Activated CD8-positive, alpha-beta memory T cell treated with anti-CD3 and anti-CD28 coated beads, Interleukin-2, amount 50 U/mL, for 1 hour (primary cell): ENCODE results near the gene ST3GAL3.

Experiments
- DNase-seq: peaks from one replicate; pipeline ENCODE4 v3.0.0-alpha.2; 2020; ENCODE audit errors: extremely low read depth

ST3GAL3 gene

GRCh38 chr1:43938892-43939587 is 231.7 kb downstream of the ST3GAL3 start:
- DNase-seq = no peak

- DNase-seq = no peak
Measured at GRCh38 chr1:43942411-43942810, 235.1 kb downstream of the ST3GAL3 start.

- no peak for DNase-seq
Measured at GRCh38 chr1:43944860-43945259, 237.5 kb downstream of the ST3GAL3 start.

GRCh38 chr1:43945674-43946235 is 238.4 kb downstream of the ST3GAL3 start:
- no peak for DNase-seq

GRCh38 chr1:43946236-43947060 is 239.1 kb downstream of the ST3GAL3 start, which contains the start of gene IPO13:
TSS of gene IPO13 (plus strand) at chr1:43946950. CDS start at chr1:43947601, 651 bp downstream.
- peak; percentile 78 for DNase-seq

- DNase-seq = no peak
Measured at GRCh38 chr1:43947061-43947873, 239.9 kb downstream of the ST3GAL3 start.

GRCh38 chr1:43947874-43948437 is 240.6 kb downstream of the ST3GAL3 start:
- no peak for DNase-seq

- DNase-seq = no peak
Measured at GRCh38 chr1:43949678-43950077, 242.3 kb downstream of the ST3GAL3 start.

GRCh38 chr1:43951021-43951985 is 244.0 kb downstream of the ST3GAL3 start:
- no peak for DNase-seq

GRCh38 chr1:43952731-43953346 is 245.5 kb downstream of the ST3GAL3 start:
- no peak for DNase-seq

GRCh38 chr1:43953361-43953760 is 246.0 kb downstream of the ST3GAL3 start:
- no peak for DNase-seq

GRCh38 chr1:43954036-43954435 is 246.7 kb downstream of the ST3GAL3 start:
- no peak for DNase-seq

- DNase-seq = no peak
Measured at GRCh38 chr1:43956234-43956633, 248.9 kb downstream of the ST3GAL3 start.

GRCh38 chr1:43957407-43958040 is 250.2 kb downstream of the ST3GAL3 start:
- no peak for DNase-seq

- no peak for DNase-seq
Measured at GRCh38 chr1:43958351-43959255, 251.3 kb downstream of the ST3GAL3 start.

GRCh38 chr1:43960798-43961197 is 253.5 kb downstream of the ST3GAL3 start:
- no peak for DNase-seq

GRCh38 chr1:43961692-43962091 is 254.4 kb downstream of the ST3GAL3 start:
- DNase-seq = no peak

GRCh38 chr1:43962324-43962723 is 255.0 kb downstream of the ST3GAL3 start:
- no peak for DNase-seq
